Islet precursor cell (in vitro differentiated cells): ENCODE results near the gene ZNF350.
A peak's percentile ranks its signal among the peaks of the same experiment; 100 is the strongest.
"Not testable (repeated sequence)": the region's sequence is repeated elsewhere in the genome, so short reads cannot be mapped to it uniquely, and the experiment has no call there.

ENCODE experiments used
- DNase-seq: peaks from one replicate; pipeline ENCODE4 v3.0.0-alpha.2; 2018

ZNF350 gene

DNA sequence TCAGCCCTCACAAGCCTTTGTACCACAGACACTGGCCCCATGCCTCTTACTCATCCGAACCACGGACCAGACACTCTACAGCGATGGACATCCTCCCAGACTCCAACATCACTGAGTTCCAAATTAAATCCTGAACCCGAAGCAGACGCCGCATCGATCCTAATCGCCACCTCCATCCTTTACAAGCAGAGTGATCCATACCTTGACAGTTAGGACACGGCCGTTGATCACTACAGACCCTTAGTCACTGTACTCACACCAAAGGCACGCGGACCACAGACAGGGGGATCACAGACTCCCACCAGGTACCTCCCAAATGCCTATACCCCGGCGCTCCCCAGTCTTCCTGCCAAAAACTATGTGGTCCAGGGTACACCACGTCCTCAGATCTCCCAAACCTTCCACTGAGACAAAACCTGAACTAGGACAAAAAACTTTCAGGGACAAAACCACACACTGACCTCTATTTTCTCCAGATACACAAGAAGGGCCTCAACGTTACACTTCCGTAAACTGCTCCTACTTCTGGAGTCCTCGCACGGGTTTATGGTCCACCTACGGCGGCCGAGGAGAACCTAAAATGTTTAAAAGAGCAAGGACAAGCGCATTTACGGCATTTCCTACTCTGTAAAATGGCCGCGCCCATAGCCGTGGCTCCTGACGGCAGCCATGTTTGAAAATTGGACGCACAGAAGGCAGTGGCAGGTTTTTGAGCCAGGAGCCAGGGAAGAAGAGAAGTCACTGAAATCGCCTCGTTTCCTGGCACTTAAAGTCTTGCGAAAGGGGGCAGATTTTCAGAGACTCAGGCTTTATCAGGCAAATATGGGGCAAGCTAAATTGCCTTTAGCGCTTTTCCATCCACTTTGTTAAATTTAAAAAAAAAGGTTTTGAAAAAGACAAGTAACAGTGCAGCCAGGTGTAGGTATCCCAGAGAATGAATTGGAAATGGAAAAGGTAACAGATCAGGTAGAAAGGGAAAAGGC is at the start of gene ZNF350:
ZNF350 (minus strand) TSS at position 532 of the 983 bp plus-strand sequence. CDS start 12,480 bp downstream, outside the sequence.
- DNase-seq, result peak; percentile 88

DNA sequence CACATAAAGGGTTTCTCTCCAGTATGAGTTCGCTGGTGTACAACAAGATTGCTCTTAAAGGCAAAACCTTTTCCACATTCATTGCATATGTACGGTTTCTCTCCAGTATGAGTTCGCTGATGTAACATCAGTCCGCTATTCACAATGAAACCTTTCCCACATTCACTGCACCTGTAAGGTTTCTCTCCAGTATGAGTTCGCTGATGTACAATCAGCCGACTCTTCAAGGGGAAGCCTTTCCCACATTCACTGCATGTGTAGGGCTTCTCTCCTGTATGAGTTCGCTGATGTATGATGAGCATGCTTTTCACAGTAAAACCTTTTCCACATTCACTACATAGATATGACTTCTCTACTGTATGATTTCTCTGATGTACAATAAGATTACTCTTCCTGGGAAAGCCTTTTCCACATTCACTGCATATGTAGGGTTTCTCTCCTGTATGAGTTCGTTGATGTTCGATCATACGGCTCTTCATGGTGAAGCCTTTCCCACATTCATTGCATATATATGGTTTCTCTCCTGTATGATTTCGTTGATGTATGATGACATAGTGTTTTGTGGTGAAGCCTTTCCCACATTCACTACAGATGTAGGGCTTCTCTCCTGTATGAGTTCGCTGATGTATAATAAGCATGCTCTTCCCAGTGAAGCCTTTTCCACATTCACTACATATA is 47.5 kb upstream of the ZNF350 start:
- DNase-seq, result no peak

DNA sequence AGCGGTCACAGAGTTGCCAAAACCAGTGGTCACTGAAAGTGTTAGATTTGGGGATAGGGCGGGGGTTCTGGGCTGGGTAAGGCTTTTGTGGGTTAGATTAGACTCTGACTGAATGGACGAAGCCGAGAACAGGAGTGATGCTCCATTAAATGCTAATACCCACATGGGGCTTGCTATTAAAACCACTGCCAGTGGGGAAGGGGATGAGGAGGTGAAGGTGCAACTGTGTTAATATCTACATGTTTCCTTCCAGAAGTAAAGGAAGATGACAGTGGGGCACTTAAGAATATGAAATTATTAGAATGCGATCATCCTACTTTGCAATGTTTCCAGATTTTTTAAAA is 42.1 kb upstream of the ZNF350 start:
- DNase-seq, result no peak

DNA sequence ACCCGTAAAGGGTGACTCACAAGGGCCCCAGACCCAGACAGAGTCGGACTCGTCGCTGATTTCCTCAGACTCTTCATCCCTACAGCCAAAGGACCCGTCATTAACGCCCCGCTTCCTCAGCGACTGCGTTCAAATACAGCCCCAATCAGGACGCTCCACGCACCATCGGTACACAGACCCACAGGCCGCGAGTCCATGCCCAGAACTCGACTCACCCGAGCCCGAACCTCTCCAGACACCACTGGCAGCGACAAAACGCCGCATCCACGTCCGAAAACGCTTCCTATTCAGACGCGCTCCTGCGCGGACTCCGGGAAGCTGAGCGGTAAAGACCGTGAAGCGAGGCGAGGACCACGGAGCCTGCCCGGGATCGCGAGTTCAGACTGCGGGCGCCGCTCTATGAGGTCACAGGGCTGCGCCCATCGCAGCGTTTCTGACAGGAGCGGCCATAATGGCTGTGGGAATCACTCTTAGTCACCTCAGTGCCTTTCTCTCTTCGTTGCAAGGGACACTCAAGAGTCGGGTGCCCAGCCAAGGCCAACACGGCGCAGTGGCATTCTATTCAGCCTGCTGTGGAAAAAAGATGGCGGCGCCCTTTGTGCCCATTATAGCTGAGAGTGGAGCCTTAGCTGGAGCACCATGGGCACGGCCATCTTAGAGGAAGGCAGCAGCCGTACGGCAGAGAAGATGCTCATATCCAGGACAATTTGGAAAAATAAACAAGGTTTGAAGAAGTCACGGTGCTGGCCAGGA is 41.6 kb upstream of the ZNF350 start, which contains the start of gene ZNF614:
ZNF614 (minus strand) TSS at position 353 of the 753 bp plus-strand sequence. CDS start 2,634 bp downstream, outside the sequence.
- DNase-seq, result peak; percentile 93

DNA sequence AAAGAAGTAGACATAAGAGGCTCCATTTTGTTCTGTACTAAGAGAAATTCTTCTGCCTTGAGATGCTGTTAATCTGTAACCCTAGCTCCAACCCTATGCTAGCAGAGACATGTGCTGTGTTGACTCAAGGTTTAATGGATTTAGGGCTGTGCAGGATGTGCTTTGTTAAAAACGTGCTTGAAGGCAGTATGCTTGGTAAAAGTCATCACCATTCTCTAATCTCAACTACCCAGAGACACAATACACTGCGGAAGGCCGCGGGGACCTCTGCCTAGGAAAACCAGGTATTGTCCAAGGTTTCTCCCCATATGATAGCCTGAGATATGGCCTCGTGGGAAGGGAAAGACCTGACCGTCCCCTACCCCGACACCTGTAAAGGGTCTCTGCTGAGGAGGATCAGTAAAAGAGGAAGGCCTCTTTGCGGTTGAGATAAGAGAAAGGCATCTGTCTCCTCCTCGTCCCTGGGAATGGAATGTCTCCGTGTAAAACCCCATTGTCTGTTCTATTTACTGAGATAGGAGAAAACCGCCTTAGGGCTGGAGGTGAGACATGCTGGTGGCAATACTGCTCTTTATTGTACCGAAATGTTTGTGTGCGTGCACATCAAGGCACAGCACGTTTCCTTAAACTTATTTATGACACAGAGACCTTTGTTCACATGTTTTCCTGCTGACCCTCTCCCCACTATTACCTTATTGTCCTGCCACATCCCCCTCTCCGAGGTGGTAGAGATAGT is 39.8 kb upstream of the ZNF350 start:
- peak; percentile 56 for DNase-seq

DNA sequence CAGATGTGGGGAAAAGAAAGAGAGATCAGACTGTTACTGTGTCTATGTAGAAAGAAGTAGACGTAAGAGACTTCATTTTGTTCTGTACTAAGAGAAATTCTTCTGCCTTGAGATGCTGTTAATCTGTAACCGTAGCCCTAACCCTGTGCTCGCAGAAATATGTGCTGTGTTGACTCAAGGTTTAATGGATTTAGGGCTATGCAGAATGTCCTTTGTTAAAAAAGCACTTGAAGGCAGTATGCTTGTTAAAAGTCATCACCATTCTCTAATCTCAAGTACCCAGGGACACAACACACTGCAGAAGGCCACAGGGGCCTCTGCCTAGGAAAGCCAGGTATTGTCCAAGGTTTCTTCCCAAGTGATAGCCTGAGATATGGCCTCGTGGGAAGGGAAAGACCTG is 37.8 kb upstream of the ZNF350 start:
- not testable (repeated sequence) for DNase-seq

DNA sequence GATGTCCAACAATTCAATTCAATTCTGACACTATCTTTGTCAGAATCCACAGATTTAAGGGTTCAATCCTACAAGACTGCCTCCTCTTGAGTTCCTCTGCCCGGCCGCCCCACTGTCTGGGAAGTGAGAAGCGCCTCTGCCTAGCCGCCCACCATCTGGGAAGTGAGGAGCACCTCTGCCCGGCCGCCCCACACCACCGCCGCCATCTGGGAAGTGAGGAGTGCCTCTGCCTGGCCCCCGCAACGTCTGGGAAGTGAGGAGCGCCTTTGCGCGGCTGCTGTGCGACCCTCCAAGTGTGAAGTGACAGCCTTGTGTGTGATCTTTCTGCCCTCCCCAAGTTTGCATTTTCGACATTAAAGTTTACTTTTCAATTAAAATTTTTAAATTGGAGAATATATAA is 35.6 kb upstream of the ZNF350 start:
- DNase-seq, result no peak

DNA sequence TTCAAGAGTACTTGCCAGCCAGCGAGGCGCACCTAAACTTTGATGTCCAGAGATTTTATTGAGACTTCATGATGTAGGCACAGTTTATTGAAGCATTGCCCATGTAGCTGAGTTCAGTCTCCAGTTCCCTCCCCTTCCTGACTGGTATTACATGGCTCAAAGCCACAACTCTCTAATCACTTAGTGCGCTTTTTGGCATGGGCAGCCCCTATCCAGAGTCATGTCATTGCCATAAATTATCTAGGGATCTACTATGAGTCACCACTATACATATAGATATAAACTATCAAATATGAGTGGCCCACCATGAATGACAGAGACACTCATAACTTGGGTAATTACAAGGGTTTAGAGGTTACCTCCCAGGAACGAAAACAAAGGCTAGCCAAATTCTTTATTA is 33.9 kb upstream of the ZNF350 start:
- no peak for DNase-seq

DNA sequence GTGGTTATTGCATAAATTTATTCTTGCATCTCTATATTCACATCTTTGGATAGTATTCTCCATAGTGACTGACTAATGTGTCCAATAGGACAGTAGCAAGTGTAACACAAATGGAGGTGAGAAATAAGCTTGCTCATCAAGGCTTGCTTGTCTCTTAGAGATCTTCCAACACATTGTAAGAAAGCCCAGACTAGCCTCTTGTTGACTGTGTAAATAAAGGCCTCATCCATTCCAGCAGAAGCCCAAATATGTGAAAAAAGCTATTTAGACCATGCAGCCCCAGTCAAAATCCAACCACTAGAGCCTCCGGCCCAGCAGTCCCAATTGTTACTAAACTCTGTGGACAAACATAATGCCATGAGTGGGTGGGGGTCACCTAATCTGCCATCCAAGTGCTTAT is 24.0 kb upstream of the ZNF350 start:
- no peak for DNase-seq

DNA sequence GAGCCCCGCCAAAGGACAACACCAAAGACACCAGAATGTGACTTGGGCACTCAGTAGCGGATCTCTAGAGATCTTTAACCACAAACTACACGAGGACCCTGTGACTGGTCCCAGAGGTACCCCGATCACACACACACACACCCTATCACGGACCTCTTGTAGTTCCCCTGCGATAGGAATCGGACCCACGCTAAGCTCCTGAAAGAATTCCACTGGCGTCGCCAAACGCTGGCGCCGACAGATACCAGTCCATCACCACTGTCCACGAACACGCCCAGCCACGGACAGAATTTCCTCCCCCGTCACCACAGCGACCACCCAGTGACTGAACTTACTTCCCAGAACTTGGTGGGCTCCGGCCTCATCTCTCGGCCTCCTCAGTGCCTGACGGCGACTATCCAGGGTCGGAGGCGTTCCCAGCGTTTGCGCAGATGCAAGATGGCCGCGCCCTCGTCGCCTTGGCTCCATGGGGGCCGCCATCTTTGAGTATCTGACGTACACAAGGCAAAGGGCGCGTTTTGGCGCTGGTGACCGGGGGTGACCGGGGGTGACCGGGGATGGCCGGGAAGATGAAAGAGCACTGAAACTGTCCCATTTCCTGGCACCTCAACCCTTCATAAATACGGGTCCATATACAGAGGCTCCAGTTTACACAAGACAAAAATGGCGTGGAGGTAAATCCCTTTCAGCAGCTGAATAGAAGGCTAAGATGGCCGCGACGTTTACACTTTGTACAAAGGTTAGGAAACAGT is 21.3 kb upstream of the ZNF350 start, which contains the start of gene ZNF615:
ZNF615 (minus strand) TSS at position 406 of the 752 bp plus-strand sequence. CDS start 4,500 bp downstream, outside the sequence.
- peak; percentile 91 for DNase-seq

DNA sequence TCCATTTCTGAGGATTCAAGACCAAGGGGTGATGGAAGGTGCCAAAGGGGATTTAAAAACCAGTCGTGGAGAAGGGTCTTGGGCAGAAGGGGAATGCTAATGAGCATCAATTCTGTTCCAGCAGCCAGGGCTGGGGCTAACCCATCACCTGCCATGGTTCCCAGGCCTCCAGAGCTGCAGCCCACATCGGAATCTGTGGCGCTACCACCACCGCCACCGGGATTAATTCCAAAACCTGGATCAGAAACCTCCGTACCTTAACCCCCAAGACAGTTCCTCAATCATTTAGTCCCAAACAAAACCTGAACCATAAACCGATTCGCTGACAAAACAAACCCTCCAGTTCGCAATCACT is 20.8 kb upstream of the ZNF350 start:
- DNase-seq, result no peak

DNA sequence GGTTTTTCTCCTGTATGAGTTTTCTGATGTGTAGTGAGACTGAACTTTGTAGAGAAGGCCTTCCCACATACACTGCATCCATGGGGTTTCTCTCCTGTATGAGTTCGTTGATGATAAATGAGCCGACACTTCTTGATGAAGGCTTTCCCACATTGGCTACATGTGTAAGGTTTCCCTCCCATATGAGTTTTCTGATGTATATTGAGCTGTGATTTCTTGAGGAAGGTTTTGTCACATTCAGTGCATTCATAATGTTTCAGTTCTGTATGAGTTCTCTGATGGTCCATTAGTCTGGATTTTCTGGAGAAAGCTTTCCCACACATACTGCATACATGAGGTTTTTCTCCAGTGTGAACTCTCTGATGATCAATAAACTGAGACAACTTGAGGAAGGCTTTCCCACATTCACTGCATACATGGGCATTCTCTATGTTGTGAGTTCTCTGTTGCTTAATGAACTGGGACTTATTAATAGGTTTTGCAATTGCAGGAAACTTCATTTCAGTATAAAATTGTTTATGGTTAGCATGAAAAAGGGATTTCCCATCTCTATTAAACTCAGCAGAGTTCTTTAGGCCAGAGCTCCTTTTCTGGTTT is 7.5 kb upstream of the ZNF350 start:
- DNase-seq, result no peak

DNA sequence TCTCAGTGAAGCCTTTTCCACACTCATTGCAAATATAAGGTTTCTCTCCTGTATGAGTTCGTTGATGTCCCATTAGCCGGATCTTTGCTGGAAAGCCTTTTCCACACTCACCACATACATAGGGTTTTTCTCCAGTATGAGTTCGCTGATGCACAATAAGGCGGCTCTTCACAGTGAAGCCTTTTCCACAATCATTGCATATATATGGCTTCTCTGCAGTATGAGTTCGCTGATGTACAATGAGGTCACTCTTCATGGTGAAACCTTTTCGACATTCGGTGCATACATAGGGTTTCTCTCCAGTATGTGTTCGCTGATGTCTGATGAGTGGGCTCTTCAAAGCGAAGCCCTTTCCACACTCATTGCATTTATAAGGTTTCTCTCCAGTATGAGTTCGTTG is 6.8 kb upstream of the ZNF350 start:
- DNase-seq, result no peak

DNA sequence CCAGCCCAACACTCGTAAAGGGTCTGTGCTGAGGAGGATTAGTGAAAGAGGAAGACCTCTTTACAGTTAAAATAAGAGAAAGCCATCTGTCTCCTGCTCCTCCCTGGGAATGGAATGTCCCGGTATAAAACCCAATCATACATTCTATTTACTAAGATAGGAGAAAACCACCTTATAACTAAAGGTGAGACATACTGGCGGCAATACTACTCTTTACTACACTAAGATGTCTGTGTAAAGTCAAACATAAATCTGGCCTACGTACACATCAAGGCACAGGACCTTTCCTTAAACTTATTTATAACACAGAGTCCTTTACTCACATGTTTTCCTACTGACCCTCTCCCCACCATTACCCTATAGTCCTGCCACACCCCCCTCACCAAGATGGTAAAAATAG is 3.3 kb downstream of the ZNF350 start:
- DNase-seq, result no peak

DNA sequence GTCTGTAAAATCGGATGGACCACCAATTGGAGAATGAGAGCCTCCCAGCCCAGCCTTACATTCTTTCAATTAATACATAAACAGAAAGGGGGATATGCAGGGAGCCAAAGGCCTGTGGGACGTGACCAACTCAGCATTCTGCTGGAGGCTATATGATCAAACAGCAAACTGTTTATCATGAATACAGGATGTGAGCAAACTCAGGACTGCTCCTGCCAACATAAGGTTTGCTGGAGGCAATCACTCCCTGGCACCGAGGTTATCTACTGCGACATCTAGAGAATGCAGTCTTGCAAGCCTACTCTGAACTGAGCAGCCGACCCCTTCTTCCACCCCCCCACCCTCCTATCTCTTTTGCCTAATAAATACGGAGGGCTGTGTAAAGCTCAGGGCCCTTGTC is 5.7 kb downstream of the ZNF350 start:
- not testable (repeated sequence) for DNase-seq

DNA sequence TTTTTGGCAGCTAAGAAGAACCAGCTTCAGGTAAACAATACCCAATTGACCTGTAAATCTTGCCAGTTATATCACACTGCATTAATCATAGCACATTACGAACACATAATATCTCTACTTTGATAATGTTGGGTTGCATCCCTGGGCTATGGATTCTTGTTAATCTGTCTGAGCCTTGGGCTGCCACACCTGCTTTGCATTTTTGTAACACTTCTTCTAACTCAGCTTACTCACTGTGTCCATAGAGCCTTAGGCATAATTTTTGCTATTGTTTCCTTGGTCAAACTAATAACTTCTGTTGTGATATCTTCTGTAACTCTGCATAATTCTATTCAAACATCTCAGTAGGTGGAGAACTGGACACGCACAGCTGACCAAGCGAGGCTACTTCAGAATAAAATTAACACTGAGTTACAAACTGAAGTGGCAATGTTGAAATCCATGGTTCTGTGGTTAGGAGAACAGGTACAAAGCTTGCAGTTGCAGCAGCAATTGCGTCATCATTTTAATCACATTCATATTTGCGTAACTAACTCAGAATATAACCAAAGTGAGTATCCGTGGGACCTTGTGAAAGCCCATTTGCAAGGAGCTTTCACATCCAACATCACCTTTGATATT is 6.4 kb downstream of the ZNF350 start:
- DNase-seq, result no peak

DNA sequence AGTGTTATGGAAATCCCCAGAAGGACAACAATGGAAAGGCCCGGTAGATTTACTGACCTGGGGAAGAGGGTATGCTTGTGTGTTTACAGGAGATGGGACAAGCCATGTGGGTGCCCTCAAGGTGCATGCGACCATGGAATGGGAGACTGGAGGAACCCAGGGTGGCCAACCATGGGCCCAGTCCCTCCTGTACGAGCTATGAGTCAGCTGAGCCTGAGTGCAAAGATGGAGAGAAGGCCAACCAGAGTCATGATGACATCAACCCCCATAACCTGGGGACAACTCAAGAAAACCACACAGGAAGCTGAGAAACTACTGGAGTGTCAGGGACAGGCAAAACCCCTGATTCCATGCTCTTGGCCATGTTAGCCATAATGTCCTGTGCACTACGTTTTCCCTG is 7.8 kb downstream of the ZNF350 start:
- no peak for DNase-seq

DNA sequence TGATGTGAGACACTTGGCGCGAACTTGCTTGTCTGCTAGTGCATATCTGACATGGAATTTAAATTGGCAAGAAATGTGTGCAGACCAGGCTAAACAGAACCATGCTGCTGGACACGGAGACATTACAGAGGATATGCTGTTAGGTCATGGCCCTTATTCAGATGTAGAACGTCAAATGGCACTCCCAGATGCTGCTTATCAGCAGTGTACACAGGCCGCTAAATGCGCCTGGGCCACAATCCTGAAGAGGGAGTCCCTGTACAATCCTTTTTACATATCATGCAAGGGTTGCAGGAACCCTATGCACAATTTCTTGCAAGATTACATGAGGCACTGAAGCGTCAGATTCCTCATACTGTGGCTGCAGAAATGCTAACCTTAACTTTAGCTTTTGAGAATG is 9.3 kb downstream of the ZNF350 start:
- no peak for DNase-seq

DNA sequence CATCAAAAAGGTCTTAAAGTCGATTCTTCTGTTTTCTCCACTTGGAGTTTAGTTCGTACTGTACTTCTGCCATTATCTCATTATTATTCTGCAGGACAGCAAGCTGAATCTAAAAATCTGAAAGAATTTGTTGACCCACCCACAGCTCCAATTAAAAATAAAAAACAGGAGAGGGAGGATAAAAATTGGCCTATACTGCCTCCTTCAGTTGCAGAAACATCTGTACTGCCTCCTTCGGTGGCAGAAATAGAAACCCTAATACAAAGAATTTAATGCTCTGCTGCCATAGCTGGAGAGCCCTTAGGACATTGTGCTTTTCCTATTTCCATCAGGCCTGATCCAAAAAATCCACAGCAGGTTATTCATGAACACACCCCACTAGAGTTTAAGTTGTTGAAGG is 9.8 kb downstream of the ZNF350 start:
- DNase-seq, result no peak

DNA sequence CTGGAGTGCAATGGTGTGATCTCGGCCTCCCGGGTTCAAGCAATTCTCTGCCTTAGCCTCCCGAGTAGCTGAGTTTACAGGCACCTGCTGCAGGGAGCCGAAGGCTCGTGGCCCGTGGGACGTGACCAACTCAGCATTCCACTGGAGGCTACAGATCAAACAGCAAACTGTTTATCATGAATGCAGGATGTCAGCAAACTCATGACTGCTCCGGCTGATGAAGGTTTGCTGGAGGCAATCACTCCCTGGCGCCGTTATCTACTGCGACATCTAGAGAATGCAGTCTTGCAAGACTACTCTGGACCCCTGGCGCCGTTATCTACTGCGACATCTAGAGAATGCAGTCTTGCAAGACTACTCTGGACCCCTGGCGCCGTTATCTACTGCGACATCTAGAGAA is 10.9 kb downstream of the ZNF350 start:
- DNase-seq, result not testable (repeated sequence)

DNA sequence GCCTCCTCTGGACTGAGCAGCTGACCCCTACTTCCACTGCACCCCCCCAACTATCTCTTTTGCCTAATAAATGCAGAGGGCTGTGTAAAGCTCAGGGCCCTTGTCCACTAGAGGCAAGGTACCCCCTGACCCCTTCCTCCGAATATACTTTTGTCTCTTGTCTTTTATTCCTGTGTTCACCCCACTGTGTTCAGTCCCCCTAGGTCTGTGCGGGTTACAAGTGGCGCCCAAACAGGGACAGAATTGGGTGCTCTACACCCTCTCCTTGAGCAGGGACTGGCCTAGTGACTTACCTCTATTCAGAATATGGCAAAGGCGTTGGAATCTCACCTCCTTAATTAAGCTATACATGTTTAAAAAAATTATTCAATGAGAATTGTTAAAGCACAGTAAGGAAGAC is 15.0 kb downstream of the ZNF350 start:
- no peak for DNase-seq
